ENCODE results near the gene CEP120. TPM values are rescaled to one million over a fixed set of nuclear protein-coding genes. Genes with fewer than 3 reads are reported as not detected.

Gene CEP120
- total and polyA plus RNA-seq, 2 experiments from 2014 or later: 4.9 to 16.3 TPM

DNA sequence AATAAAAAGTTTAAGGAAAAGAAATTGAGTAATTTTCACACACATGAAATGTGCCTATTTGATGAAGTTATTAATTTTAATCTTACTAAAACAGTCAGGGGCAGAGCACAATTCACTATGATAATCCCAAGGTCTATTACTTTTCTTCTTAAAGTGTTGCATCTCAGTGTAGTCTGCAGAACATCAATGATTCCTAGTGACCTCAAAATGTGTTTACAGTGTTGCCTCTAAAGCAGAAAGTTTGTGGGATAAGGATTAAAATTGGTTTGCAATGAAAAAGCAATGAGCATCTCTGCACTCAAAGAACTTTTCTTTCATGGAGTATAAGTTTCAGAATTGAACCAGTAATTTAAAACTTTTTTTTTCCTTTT lies 63.0 kb downstream of the CEP120 start (continued):
- TF ChIP-seq, protein P1, sequence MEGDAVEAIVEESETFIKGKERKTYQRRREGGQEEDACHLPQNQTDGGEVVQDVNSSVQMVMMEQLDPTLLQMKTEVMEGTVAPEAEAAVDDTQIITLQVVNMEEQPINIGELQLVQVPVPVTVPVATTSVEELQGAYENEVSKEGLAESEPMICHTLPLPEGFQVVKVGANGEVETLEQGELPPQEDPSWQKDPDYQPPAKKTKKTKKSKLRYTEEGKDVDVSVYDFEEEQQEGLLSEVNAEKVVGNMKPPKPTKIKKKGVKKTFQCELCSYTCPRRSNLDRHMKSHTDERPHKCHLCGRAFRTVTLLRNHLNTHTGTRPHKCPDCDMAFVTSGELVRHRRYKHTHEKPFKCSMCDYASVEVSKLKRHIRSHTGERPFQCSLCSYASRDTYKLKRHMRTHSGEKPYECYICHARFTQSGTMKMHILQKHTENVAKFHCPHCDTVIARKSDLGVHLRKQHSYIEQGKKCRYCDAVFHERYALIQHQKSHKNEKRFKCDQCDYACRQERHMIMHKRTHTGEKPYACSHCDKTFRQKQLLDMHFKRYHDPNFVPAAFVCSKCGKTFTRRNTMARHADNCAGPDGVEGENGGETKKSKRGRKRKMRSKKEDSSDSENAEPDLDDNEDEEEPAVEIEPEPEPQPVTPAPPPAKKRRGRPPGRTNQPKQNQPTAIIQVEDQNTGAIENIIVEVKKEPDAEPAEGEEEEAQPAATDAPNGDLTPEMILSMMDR (conservative IDR thresholded peaks at IDR 0.05; ENCODE audit: low read depth in 2 of 2): no peak
- TF ChIP-seq EZH2 (IDR thresholded peaks at IDR 0.05; ENCODE audit: low read depth, unreplicated experiment) (no peak), NANOG (IDR thresholded peaks at IDR 0.05; ENCODE audit: borderline replicate concordance) (no peak), JUNB (IDR thresholded peaks at IDR 0.05; ENCODE audit: unreplicated experiment) (no peak), POLR2AphosphoS5 (IDR thresholded peaks at IDR 0.05; ENCODE audit: low read depth) (no peak), CREB1 (CRISPR knock-in tag; IDR thresholded peaks at IDR 0.05; ENCODE audit: low read depth) (no peak), ZNF114 (CRISPR knock-in tag; IDR thresholded peaks at IDR 0.05) (no peak)
- TF ChIP-seq, protein P2, sequence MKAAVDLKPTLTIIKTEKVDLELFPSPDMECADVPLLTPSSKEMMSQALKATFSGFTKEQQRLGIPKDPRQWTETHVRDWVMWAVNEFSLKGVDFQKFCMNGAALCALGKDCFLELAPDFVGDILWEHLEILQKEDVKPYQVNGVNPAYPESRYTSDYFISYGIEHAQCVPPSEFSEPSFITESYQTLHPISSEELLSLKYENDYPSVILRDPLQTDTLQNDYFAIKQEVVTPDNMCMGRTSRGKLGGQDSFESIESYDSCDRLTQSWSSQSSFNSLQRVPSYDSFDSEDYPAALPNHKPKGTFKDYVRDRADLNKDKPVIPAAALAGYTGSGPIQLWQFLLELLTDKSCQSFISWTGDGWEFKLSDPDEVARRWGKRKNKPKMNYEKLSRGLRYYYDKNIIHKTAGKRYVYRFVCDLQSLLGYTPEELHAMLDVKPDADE (IDR thresholded peaks at IDR 0.05): no peak
- TF ChIP-seq, protein P3, sequence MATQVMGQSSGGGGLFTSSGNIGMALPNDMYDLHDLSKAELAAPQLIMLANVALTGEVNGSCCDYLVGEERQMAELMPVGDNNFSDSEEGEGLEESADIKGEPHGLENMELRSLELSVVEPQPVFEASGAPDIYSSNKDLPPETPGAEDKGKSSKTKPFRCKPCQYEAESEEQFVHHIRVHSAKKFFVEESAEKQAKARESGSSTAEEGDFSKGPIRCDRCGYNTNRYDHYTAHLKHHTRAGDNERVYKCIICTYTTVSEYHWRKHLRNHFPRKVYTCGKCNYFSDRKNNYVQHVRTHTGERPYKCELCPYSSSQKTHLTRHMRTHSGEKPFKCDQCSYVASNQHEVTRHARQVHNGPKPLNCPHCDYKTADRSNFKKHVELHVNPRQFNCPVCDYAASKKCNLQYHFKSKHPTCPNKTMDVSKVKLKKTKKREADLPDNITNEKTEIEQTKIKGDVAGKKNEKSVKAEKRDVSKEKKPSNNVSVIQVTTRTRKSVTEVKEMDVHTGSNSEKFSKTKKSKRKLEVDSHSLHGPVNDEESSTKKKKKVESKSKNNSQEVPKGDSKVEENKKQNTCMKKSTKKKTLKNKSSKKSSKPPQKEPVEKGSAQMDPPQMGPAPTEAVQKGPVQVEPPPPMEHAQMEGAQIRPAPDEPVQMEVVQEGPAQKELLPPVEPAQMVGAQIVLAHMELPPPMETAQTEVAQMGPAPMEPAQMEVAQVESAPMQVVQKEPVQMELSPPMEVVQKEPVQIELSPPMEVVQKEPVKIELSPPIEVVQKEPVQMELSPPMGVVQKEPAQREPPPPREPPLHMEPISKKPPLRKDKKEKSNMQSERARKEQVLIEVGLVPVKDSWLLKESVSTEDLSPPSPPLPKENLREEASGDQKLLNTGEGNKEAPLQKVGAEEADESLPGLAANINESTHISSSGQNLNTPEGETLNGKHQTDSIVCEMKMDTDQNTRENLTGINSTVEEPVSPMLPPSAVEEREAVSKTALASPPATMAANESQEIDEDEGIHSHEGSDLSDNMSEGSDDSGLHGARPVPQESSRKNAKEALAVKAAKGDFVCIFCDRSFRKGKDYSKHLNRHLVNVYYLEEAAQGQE (IDR thresholded peaks at IDR 0.05; ENCODE audit: unreplicated experiment): no peak

DNA sequence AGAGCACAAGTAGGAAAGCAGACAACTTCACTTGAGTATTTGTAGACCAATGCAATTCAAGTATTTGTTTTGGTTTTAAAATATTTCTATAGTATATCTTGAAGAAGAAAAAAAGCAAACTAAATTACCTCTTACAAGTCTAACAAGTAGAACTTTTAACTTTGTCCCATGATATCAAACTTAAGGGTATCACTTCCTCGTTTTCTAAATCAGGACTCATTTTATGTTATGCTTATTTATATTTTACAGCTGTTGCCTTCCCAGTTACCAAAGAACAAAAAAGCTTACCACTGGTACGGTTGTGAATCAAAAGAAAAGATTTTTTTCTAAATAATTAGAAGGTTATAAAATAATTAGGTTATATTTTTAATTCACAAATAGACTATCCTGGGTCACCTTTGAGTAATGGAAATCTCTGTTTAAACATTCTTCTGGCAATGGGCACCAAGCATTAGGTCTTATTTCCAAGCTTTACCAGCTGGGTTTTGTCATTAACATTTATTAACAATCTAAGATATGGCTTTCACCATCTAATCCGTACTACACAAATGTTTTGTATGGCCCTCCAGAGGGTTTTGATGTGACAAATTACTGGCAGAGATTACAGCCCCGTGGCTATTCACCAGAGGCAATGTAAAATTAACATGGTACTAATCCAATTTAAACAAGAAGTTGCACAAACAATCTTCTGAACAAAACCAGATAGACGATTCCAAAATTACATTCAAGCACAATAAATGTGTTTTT lies 63.6 kb downstream of the CEP120 start:
- no peaks in the 10 kb centered on the region for H3K27me3 ChIP-seq (ENCODE audit: insufficient read depth)
- ATAC-seq: no peak
- H3K4me1 Mint-ChIP-seq: peaks cover 3% of the 10 kb centered on the region; the same call in 1 of the 3 replicates
- no peaks in the 10 kb centered on the region for H3F3A ChIP-seq (replicated peaks; ENCODE audit: low read depth)
- peaks cover 13% of the 10 kb centered on the region; the same call in 2 of the 3 replicates for H3K9me3 Mint-ChIP-seq
- H3K36me3 ChIP-seq (ENCODE audit: insufficient read depth): no peaks in the 10 kb centered on the region
- H3K27me3 Mint-ChIP-seq (ENCODE audit: insufficient read depth, low read depth, poor library complexity): no peaks in the 10 kb centered on the region
- H3K36me3 Mint-ChIP-seq (ENCODE audit: low read depth): peaks cover 25% of the 10 kb centered on the region
- H3K27ac ChIP-seq (ENCODE audit: low read depth): no peak overlapping the region
- no peaks in the 10 kb centered on the region for H4K20me1 ChIP-seq (replicated peaks; ENCODE audit: insufficient read depth)
- no peak overlapping the region for H3K4me2 ChIP-seq
- no peak overlapping the region for H3K4me3 ChIP-seq
- DNase-seq (ENCODE audit: low spot score): no peak
- H3K27ac Mint-ChIP-seq: no peak overlapping the region
- no peaks in the 10 kb centered on the region for H3K4me1 ChIP-seq (ENCODE audit: insufficient read depth)
- no peaks in the 10 kb centered on the region for H3K9me2 ChIP-seq (ENCODE audit: insufficient read depth)
- no peaks in the 10 kb centered on the region for H3K79me2 ChIP-seq (replicated peaks; ENCODE audit: insufficient read depth)
- no peak overlapping the region for H3K4me3 Mint-ChIP-seq
- H2AFZ ChIP-seq: no peak overlapping the region
- TF ChIP-seq, protein P4, sequence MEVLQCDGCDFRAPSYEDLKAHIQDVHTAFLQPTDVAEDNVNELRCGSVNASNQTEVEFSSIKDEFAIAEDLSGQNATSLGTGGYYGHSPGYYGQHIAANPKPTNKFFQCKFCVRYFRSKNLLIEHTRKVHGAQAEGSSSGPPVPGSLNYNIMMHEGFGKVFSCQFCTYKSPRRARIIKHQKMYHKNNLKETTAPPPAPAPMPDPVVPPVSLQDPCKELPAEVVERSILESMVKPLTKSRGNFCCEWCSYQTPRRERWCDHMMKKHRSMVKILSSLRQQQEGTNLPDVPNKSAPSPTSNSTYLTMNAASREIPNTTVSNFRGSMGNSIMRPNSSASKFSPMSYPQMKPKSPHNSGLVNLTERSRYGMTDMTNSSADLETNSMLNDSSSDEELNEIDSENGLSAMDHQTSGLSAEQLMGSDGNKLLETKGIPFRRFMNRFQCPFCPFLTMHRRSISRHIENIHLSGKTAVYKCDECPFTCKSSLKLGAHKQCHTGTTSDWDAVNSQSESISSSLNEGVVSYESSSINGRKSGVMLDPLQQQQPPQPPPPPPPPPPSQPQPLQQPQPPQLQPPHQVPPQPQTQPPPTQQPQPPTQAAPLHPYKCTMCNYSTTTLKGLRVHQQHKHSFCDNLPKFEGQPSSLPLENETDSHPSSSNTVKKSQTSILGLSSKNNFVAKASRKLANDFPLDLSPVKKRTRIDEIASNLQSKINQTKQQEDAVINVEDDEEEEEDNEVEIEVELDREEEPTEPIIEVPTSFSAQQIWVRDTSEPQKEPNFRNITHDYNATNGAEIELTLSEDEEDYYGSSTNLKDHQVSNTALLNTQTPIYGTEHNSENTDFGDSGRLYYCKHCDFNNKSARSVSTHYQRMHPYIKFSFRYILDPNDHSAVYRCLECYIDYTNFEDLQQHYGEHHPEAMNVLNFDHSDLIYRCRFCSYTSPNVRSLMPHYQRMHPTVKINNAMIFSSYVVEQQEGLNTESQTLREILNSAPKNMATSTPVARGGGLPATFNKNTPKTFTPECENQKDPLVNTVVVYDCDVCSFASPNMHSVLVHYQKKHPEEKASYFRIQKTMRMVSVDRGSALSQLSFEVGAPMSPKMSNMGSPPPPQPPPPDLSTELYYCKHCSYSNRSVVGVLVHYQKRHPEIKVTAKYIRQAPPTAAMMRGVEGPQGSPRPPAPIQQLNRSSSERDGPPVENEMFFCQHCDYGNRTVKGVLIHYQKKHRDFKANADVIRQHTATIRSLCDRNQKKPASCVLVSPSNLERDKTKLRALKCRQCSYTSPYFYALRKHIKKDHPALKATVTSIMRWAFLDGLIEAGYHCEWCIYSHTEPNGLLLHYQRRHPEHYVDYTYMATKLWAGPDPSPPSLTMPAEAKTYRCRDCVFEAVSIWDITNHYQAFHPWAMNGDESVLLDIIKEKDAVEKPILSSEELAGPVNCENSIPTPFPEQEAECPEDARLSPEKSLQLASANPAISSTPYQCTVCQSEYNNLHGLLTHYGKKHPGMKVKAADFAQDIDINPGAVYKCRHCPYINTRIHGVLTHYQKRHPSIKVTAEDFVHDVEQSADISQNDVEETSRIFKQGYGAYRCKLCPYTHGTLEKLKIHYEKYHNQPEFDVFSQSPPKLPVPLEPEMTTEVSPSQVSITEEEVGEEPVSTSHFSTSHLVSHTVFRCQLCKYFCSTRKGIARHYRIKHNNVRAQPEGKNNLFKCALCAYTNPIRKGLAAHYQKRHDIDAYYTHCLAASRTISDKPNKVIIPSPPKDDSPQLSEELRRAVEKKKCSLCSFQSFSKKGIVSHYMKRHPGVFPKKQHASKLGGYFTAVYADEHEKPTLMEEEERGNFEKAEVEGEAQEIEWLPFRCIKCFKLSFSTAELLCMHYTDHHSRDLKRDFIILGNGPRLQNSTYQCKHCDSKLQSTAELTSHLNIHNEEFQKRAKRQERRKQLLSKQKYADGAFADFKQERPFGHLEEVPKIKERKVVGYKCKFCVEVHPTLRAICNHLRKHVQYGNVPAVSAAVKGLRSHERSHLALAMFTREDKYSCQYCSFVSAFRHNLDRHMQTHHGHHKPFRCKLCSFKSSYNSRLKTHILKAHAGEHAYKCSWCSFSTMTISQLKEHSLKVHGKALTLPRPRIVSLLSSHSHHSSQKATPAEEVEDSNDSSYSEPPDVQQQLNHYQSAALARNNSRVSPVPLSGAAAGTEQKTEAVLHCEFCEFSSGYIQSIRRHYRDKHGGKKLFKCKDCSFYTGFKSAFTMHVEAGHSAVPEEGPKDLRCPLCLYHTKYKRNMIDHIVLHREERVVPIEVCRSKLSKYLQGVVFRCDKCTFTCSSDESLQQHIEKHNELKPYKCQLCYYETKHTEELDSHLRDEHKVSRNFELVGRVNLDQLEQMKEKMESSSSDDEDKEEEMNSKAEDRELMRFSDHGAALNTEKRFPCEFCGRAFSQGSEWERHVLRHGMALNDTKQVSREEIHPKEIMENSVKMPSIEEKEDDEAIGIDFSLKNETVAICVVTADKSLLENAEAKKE (CRISPR knock-in tag; IDR thresholded peaks at IDR 0.05): no peak
- TF ChIP-seq CREB1 (CRISPR knock-in tag; IDR thresholded peaks at IDR 0.05; ENCODE audit: low read depth) (no peak), EZH2phosphoT487 (IDR thresholded peaks at IDR 0.05; ENCODE audit: unreplicated experiment) (no peak), JUNB (IDR thresholded peaks at IDR 0.05; ENCODE audit: unreplicated experiment) (no peak), EZH2 (IDR thresholded peaks at IDR 0.05; ENCODE audit: low read depth, unreplicated experiment) (no peak), ZNF331 (CRISPR knock-in tag; IDR thresholded peaks at IDR 0.05; ENCODE audit: low read depth) (no peak), NANOG (IDR thresholded peaks at IDR 0.05; ENCODE audit: borderline replicate concordance) (no peak)

Data from GM23338 (cell line).